ENCODE data around the gene PHLDA3.

Gene PHLDA3

GRCh38 chr1:201429736-201430501 lies 39.1 kb downstream of the PHLDA3 start:
- no peak for DNase-seq (ENCODE audit: low read depth in 2 of 2)

GRCh38 chr1:201427963-201428362 lies 41.0 kb downstream of the PHLDA3 start:
- DNase-seq (ENCODE audit: low read depth in 2 of 2): no peak

- no peak for DNase-seq (ENCODE audit: low read depth in 2 of 2)
These were observed 42.3 kb downstream of the PHLDA3 start for GRCh38 chr1:201426479-201427310.

- DNase-seq (ENCODE audit: low read depth in 2 of 2): no peak
These were observed 44.8 kb downstream of the PHLDA3 start for GRCh38 chr1:201424146-201424545.

GRCh38 chr1:201423655-201424054 lies 45.3 kb downstream of the PHLDA3 start:
- no peak for DNase-seq (ENCODE audit: low read depth in 2 of 2)

- DNase-seq (ENCODE audit: low read depth in 2 of 2): no peak
These were observed 46.5 kb downstream of the PHLDA3 start for GRCh38 chr1:201422436-201423030.

- DNase-seq (ENCODE audit: low read depth in 2 of 2): no peak
These were observed 47.0 kb downstream of the PHLDA3 start for GRCh38 chr1:201422026-201422425.

GRCh38 chr1:201421041-201421440 lies 47.9 kb downstream of the PHLDA3 start:
- DNase-seq (ENCODE audit: low read depth in 2 of 2): no peak

- no peak for DNase-seq (ENCODE audit: low read depth in 2 of 2)
These were observed 48.4 kb downstream of the PHLDA3 start for GRCh38 chr1:201420608-201421002.

GRCh38 chr1:201419746-201420607 lies 49.0 kb downstream of the PHLDA3 start:
- no peak for DNase-seq (ENCODE audit: low read depth in 2 of 2)

- no peak for DNase-seq (ENCODE audit: low read depth in 2 of 2)
These were observed 49.7 kb downstream of the PHLDA3 start for GRCh38 chr1:201419256-201419655.

- no peak for DNase-seq (ENCODE audit: low read depth in 2 of 2)
These were observed 50.5 kb downstream of the PHLDA3 start for GRCh38 chr1:201418461-201418860.

Measured in fibroblast of skin of left quadriceps (primary cell).